Measurements from ENCODE around the gene RASL11B.

- TF ChIP-seq, protein P1, sequence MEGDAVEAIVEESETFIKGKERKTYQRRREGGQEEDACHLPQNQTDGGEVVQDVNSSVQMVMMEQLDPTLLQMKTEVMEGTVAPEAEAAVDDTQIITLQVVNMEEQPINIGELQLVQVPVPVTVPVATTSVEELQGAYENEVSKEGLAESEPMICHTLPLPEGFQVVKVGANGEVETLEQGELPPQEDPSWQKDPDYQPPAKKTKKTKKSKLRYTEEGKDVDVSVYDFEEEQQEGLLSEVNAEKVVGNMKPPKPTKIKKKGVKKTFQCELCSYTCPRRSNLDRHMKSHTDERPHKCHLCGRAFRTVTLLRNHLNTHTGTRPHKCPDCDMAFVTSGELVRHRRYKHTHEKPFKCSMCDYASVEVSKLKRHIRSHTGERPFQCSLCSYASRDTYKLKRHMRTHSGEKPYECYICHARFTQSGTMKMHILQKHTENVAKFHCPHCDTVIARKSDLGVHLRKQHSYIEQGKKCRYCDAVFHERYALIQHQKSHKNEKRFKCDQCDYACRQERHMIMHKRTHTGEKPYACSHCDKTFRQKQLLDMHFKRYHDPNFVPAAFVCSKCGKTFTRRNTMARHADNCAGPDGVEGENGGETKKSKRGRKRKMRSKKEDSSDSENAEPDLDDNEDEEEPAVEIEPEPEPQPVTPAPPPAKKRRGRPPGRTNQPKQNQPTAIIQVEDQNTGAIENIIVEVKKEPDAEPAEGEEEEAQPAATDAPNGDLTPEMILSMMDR (IDR thresholded peaks at IDR 0.05): no peak
- TF ChIP-seq EZH2 (IDR thresholded peaks at IDR 0.05; ENCODE audit: borderline replicate concordance, insufficient read depth, low read depth, low read length, poor library complexity, severe bottlenecking): no peak
Observed at GRCh38 chr4:52813546-52813945, 48.6 kb upstream of the RASL11B start.
